WTC11 (cell line): ENCODE results near the gene SUCLG2.

ENCODE experiments used
- CTCF ChIP-seq: fragments of 200-600 bp; IDR thresholded peaks from 2 replicates; pipeline ENCODE4 v1.8.0; 2022; ENCODE audit warnings: antibody characterized with exemption
- ESRRA ChIP-seq: sonication (generic); formaldehyde crosslinking; IDR thresholded peaks from 2 replicates; pipeline ENCODE4 v1.8.1; 2022; ENCODE audit warnings: mild to moderate bottlenecking, missing genetic modification reagents, borderline replicate concordance
- MAX ChIP-seq: sonication (generic); formaldehyde crosslinking; IDR thresholded peaks from 2 replicates; pipeline ENCODE4 v1.8.0; 2022; ENCODE audit warnings: mild to moderate bottlenecking, missing genetic modification reagents
- ZBTB43 ChIP-seq: sonication (generic); formaldehyde crosslinking; IDR thresholded peaks from 2 replicates; pipeline ENCODE4 v1.8.1; 2023; ENCODE audit warnings: mild to moderate bottlenecking, missing genetic modification reagents

DNA sequence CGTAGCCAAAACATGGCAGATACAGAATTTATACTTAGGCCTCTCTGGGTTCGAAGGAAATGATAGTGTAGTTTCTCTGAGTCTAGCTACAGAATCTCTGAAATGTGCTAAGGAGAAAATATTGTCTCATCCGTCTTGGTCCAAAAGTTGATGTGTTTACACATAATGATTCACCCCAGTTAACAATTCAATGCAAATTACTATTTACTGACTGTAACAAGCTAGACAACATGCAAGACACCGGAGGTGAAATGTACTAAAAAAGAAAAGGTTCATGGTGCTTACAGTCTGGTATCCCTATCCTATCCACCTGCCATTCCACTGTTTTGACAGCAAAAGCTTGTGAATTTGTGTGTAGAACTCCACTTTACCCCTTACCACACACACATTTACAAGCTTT is 146.8 kb downstream of the SUCLG2 start:
- TF ChIP-seq CTCF (no peak), ESRRA (no peak), ZBTB43 (no peak), MAX (CRISPR knock-in tag) (no peak)
